SK-N-SH treated with all-trans-retinoic acid at 6 μM for 48 hours (cell line): ENCODE results near the gene RASA4B.

Experiments used
- ARNTL ChIP-seq: fragments of 450-650 bp; formaldehyde crosslinking; IDR thresholded peaks from 2 replicates; pipeline ENCODE4 v1.5.0; 2020; ENCODE audit warnings: low read depth, mild to moderate bottlenecking, moderate library complexity, borderline replicate concordance
- ISL1 ChIP-seq: fragments of 250-450 bp; sonication (Bioruptor Pico); IDR thresholded peaks from 2 replicates; pipeline ENCODE4 v2.1.2; 2022; ENCODE audit warnings: mild to moderate bottlenecking, moderate library complexity
- OSR1 ChIP-seq: fragments of 250-450 bp; sonication (Bioruptor Pico); IDR thresholded peaks from 2 replicates; pipeline ENCODE4 v1.8.0; 2022; ENCODE audit warnings: moderate library complexity, mild to moderate bottlenecking, inconsistent platforms
- PATZ1 ChIP-seq: fragments of 250-450 bp; sonication (Bioruptor Pico); IDR thresholded peaks from 2 replicates; pipeline ENCODE4 v1.8.0; 2020; ENCODE audit warnings: mild to moderate bottlenecking, moderate library complexity, borderline replicate concordance
- PPARA ChIP-seq: fragments of 250-450 bp; sonication (Bioruptor Pico); IDR thresholded peaks from 2 replicates; pipeline ENCODE4 v1.5.0; 2020; ENCODE audit warnings: mild to moderate bottlenecking, borderline replicate concordance
- RARB ChIP-seq: fragments of 250-450 bp; sonication (Bioruptor Pico); IDR thresholded peaks from 2 replicates; pipeline ENCODE4 v1.8.0; 2021; ENCODE audit warnings: mild to moderate bottlenecking, moderate library complexity
- SNAI2 ChIP-seq: fragments of 250-450 bp; sonication (Bioruptor Pico); IDR thresholded peaks from 2 replicates; pipeline ENCODE4 v1.5.0; 2020; ENCODE audit warnings: mild to moderate bottlenecking, moderate library complexity
- TCF4 ChIP-seq: fragments of 250-450 bp; sonication (Bioruptor Pico); IDR thresholded peaks from 2 replicates; pipeline ENCODE4 v1.8.0; 2021; ENCODE audit warnings: mild to moderate bottlenecking, moderate library complexity, borderline replicate concordance
- ZFP3 ChIP-seq: fragments of 250-450 bp; sonication (Bioruptor Pico); IDR thresholded peaks from 2 replicates; pipeline ENCODE4 v1.5.0; 2020; ENCODE audit warnings: mild to moderate bottlenecking, moderate library complexity
- ZFP30 ChIP-seq: fragments of 450-650 bp; formaldehyde crosslinking; IDR thresholded peaks from 2 replicates; pipeline ENCODE4 v1.5.0; 2022; ENCODE audit warnings: mild to moderate bottlenecking, moderate library complexity
- TF ChIP-seq, protein P1 (sequence below): fragments of 250-450 bp; sonication (Bioruptor Pico); IDR thresholded peaks from 2 replicates; pipeline ENCODE4 v1.5.0; 2020; ENCODE audit warnings: mild to moderate bottlenecking, moderate library complexity
- TF ChIP-seq, protein P2 (sequence below): fragments of 250-450 bp; sonication (Bioruptor Pico); IDR thresholded peaks from 2 replicates; pipeline ENCODE4 v1.5.1; 2021; ENCODE audit warnings: mild to moderate bottlenecking, moderate library complexity

DNA sequence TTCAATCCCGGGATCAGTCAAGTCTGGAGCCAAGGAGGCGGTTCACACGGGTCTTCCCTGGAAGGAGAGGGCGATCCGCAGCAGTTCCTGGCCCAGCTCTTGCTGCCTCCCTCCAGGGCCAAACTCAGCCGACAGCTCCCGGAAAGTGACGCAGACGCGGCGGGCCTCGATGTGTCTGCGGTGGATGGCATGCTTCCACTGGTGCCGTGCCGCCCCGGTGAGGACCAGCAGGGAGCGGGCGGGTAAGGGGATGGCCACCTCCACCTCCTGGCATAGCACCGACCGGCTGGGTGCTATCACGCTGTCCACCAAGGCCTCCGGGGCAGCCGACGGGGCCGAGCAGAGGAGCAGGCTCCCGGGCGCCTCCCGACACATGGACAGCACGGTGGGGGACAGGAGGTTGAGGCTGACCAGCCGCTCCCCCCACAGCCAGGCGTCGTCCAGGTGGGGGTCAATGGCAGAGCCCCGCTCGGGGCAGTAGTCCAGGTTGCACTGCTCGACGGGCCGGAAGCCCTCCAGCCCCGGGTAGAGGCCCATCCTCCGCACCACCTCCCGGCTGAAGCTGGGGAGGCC, 60.1 kb downstream of the RASA4B start:
- no peak for TF ChIP-seq ZFP30 (CRISPR knock-in tag)
- TF ChIP-seq TCF4 (CRISPR knock-in tag), result no peak
- TF ChIP-seq, protein P1, sequence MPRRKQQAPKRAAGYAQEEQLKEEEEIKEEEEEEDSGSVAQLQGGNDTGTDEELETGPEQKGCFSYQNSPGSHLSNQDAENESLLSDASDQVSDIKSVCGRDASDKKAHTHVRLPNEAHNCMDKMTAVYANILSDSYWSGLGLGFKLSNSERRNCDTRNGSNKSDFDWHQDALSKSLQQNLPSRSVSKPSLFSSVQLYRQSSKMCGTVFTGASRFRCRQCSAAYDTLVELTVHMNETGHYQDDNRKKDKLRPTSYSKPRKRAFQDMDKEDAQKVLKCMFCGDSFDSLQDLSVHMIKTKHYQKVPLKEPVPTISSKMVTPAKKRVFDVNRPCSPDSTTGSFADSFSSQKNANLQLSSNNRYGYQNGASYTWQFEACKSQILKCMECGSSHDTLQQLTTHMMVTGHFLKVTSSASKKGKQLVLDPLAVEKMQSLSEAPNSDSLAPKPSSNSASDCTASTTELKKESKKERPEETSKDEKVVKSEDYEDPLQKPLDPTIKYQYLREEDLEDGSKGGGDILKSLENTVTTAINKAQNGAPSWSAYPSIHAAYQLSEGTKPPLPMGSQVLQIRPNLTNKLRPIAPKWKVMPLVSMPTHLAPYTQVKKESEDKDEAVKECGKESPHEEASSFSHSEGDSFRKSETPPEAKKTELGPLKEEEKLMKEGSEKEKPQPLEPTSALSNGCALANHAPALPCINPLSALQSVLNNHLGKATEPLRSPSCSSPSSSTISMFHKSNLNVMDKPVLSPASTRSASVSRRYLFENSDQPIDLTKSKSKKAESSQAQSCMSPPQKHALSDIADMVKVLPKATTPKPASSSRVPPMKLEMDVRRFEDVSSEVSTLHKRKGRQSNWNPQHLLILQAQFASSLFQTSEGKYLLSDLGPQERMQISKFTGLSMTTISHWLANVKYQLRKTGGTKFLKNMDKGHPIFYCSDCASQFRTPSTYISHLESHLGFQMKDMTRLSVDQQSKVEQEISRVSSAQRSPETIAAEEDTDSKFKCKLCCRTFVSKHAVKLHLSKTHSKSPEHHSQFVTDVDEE (CRISPR knock-in tag), result no peak
- TF ChIP-seq, protein P2, sequence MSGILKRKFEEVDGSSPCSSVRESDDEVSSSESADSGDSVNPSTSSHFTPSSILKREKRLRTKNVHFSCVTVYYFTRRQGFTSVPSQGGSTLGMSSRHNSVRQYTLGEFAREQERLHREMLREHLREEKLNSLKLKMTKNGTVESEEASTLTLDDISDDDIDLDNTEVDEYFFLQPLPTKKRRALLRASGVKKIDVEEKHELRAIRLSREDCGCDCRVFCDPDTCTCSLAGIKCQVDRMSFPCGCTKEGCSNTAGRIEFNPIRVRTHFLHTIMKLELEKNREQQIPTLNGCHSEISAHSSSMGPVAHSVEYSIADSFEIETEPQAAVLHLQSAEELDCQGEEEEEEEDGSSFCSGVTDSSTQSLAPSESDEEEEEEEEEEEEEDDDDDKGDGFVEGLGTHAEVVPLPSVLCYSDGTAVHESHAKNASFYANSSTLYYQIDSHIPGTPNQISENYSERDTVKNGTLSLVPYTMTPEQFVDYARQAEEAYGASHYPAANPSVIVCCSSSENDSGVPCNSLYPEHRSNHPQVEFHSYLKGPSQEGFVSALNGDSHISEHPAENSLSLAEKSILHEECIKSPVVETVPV, result no peak
- TF ChIP-seq SNAI2 (CRISPR knock-in tag), result no peak
- no peak for TF ChIP-seq ARNTL (CRISPR knock-in tag)
- no peak for TF ChIP-seq OSR1 (CRISPR knock-in tag)
- no peak for TF ChIP-seq ISL1 (CRISPR knock-in tag)
- no peak for TF ChIP-seq PATZ1
- TF ChIP-seq PPARA (CRISPR knock-in tag), result no peak
- no peak for TF ChIP-seq RARB (CRISPR knock-in tag)
- TF ChIP-seq ZFP3 (CRISPR knock-in tag), result no peak
